Amniotic stem cell (primary cell): ENCODE measurements around the gene PFKM.
A peak's percentile ranks its signal among the peaks of the same experiment; 100 is the strongest.

Experiments
- DNase-seq: peaks from one replicate; lab custom pipeline; 2025; lab: John Stamatoyannopoulos, UW

PFKM gene

DNA sequence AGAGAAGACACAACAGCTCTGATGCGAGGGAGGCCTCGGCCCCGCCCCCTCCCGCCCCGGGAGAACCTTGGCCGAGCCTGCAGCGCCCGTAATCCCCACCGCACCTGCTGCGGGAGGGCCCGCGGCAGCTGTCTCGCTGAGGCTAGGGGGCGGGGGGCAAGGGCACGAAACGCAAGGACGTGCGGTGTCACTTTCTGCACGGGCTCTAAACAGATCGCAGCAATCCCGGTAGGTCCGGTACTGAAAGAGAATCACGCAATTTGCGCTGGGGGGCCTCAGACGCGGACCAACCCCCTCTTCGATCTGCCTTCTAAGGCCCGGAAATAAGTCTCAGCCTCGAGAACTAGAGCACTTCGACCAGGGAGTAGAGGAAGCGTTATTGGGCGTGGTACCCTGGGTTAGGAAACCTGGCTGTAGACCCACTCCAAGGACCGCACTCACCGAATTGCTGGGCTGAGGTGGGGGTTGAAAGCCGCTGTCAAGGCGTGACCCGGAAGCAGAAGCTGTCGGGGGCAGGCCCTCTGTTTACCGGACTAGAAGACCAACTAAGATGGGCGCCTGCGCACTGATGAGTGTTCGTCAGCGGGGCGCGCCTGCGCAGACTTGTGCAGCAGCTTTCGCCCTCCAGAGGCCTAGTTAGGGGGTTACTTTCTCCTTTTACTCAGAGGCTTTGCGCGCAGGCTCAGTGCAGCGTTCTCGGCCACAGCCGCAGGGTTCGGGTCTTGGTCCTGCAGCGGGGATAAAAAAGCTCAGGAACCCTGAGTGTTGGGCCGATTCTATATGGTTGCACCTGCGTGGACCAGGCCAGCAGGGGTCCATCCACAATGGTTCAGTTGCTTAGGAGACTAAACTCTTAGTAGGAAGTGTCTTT lies 38.1 kb downstream of the PFKM start, which contains the start of gene ASB8:
TSS of gene ASB8 (minus strand) at position 498 of the 871 bp plus-strand sequence. CDS start 4,019 bp downstream, outside the sequence.
- DNase-seq: peak; percentile 95

DNA sequence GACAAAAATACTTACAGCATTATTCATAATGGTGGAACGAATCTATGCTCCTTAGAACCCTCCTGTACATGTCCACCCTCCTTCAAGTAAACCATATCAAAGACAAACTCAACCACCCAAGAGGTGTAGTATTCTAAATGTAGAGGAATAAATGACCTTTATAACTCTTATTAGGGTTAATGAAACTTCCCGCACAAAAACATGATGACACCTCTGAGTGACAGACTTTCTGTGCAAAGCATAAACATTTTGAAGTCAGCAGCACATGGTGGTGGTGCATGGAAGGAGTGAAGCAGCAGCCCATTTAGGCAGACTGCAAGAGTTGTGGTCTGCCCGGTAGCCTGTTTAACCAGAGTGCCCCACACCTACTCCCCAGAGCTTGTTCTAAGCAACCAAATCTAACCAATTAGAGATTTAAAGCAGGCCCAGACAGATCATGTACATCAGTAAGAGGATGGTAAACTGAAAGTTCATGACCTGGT lies 38.8 kb downstream of the PFKM start:
- DNase-seq: no peak

DNA sequence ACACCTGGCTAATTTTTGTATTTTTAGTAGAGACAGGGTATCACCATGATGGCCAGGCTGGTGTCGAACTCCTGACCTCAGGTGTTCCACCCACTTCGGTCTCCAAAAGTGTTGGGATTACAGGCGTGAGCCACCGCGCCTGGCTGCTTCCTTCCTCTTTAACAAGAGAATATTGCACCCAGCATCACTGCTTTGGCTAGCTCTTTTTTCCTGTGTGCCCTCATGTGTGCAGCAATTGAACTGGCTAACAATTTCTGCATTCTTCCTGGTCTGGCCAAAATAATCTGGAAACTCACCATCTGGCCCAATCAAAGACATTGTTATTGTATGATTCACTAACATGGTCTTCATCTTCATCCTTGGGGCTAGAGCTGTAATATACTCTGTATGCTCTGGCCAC lies 40.9 kb downstream of the PFKM start:
- DNase-seq: no peak

DNA sequence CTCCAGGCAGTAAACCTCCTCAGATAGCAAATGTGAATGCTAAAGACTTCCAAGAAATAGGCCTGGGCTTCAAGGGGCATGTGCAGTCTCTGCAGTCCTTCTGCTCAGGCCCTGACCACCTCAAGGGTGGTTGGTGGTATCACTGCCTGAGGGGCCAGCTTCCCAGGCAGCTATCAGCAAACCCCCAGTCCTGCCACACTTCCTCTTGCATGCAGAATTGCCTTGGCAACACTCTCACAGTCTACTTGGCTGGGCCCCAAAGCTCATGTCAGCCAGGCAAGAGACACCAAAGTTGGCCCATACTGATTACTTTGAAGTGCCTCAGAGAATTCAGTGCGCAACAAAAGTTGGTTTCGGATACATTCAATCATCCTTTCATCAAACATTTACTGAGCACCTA lies 41.6 kb downstream of the PFKM start:
- DNase-seq: no peak

DNA sequence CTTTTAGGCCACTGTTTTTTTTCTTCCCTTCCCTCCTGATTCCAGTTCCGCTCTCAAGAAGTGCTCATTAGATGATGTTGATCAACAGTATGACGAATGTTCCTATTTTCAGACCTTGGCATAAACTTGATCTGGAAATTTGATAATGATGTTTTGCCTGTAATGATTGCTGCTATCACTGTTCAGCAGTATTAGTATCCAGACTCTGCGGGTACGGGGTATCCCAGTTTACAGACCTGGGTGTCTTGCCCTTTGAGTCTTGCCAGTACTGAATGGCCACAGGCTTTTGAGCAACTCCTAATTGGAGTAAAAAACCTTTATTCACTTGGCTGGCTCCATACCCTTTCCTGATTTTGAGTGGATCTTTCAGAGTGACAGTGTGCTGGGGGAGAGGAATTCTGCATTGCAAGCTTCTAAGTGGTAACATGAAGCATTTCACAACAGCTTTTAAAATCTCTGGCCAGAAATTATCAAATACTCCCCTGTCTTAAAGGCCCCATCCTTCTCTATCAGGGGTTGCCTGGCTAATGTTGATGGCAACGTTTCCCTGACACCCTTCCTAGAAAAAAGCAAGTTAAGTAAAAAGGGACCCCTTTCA lies 44.1 kb downstream of the PFKM start:
- DNase-seq: no peak

DNA sequence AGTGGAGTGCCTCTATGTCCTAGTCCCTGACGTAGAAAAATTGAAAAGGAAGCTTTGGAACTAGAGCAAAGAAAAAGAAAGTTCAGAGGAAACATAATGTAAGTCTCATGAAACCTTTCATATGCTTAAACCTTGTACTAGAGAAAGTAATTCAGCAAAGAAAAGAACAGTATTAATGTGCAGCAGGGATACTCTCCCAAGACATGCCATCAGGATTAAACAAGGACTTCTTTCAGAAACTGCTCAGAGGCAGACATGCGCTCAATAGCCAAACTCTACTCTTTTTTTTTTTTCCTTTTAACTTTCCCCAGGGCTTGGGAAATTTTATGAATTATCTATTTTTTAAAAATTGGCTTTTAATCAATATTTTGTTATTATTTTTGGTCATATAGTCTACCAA lies 45.3 kb downstream of the PFKM start:
- DNase-seq: no peak

DNA sequence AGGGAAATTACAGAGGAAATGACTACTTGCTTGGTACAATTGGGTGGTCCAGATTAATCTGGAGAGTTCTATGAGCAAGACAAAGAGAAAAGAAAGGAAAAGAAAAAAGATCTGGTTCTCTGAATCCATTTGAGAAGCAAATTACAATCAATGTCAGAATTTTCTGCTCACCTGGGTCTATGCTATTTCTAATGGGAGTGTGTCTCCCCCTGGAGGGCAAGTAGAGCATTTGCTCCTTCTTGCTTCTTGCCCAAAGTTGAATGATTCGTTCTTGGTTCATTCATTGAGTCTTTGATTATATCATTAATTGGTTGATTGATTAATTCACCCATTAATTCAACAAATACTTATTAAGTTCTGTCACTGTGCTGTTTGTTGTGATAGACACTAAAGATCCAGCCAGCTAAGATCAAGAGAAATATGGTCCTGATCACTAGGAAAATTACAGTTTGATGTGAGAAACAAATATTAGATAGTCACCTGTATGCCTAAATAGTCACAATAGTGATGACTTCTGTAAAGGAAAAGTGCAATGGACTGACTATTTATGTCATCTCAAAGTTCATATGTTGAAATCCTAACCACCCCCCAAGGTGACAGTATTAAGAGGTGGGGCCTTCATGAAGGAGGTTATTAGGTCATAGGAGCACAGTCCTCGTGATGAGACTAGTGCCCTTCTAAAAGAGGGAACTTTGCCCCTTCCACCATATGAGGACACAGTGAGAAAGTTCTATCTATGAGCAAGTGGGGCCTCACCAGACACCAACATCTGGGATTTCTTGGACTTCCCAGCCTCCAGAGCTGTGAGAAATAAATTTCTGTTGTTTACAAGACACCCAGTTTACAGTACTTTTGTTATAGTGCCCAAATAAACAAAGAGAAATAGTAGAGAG lies 46.2 kb downstream of the PFKM start:
- no peak for DNase-seq

DNA sequence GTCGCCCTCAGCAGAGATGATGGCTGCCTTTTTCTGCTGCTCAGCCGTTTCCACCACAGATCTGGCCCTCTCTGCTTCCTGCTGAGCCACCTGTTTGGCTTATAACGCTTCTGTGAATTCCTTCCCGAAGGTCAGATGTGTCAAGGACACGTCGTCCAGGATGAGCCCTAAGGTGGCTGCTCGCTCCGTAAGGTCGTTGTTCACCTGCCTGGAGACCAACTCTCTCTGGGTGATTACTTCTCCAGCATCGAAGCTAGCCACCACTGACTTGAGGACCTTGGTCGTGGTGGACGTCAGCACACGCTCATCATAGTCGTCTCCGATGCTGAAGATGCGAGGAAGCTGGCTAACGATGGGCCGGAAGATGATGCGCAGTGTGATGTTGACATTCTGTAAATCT lies 49.8 kb downstream of the PFKM start:
- DNase-seq: no peak

DNA sequence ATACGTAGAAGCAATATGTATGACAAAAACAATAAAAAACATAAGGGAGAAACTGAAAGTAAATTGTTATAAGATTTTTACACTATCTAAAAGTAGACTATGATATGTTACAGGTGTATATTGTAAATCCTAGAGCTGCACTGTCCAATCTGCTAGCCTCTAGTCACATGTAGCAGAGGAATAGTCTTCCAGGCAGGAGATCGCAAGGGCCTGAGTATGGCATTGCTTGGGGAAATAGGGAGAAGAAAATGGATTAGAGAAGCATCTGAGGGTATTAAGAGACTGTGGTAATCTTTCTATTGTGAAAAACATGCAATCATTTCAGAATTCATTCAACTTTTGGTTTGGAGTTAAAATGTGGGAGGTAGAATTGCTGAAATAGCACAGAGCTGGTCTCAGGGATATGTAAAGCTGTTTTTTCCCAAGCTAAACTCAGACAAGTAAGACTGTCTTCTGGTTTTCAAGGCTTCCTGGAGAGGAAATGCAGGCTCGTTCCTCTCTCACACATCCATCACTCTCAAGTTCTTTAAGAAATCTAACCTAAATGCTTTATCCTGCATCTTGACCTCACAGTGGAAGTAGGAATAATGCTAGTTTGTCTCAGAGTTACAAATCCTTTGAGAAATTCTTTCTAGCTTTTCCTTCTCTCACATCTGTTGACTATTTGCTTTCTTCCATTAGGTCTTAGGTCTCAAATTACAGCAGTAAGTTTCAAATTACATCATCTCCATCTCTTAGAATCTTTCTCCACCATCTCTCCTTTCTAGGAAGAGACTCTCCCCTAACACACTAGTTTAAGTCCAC lies 56.7 kb downstream of the PFKM start:
- no peak for DNase-seq

DNA sequence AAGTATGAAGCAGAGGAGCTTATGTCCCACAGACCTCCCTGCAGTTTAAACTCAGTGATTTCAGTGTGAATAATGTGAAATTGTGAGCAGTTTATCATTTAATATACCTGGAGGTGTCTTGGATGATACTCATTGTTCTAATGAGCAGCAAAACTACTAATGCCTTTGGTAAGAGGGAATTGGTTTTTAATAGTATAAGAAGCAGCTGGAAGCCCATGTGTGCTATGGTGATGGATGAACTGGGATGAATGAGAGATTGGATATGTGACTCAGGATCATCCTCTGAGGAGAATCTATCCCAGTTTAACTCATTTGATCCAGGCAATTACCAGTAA lies 57.2 kb downstream of the PFKM start:
- no peak for DNase-seq

DNA sequence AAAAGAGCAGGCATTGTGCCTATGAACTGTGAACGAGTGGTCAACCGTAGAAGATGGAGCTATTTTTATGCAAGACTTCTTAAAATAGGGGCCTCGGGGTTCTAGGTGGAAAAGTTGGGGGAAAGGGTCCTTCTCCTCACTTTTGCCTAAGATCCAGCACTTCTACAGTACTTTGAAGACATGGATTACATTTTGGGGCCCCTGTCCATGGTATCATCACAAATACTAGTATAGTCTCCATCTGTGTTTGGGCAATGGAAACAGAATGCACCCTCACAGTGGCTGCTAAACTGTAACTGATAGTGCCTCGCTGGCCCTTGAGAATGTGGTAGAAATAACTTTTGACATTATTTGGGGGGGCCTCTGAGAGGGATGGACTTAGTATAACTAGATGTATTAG lies 58.8 kb downstream of the PFKM start:
- no peak for DNase-seq

DNA sequence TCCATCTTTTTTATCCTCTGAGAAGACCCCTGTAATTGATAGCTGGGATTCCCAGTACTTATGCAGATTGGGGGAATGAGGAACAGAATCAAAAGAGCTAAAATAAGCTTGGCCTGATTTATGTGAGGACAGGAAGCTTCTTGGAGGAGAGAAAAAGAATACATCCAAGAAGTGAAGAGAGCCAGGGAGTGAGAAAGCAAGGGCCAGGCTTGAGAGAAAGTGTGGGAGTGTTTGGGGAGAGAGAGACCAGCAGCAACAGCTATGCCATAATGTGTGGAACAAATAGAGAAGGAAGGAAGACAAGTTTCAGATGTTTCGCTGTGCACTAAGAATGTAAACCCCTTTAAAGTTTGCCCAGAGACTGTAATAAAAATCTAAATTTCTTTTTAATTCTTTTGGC lies 60.3 kb downstream of the PFKM start:
- no peak for DNase-seq

DNA sequence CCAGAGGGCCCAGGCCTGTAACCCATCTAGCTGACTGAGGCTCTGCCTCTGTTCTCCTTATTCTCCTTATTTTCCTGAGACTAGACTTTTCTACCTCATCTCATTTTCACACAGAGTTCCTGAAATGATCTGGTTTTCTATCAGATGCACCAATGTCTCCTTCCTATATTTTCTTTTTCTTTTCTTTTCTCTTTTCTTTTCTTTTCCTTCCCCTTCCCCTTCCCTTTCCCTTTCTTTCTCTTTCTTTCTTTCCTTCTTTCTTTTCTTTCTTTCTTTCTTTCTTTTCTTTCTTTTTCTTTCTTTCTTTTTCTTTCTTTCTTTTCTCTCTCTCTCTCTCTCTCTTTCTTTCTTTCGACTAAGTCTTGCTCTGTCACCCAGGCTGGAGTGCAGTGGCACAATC lies 61.3 kb downstream of the PFKM start:
- DNase-seq: no peak

DNA sequence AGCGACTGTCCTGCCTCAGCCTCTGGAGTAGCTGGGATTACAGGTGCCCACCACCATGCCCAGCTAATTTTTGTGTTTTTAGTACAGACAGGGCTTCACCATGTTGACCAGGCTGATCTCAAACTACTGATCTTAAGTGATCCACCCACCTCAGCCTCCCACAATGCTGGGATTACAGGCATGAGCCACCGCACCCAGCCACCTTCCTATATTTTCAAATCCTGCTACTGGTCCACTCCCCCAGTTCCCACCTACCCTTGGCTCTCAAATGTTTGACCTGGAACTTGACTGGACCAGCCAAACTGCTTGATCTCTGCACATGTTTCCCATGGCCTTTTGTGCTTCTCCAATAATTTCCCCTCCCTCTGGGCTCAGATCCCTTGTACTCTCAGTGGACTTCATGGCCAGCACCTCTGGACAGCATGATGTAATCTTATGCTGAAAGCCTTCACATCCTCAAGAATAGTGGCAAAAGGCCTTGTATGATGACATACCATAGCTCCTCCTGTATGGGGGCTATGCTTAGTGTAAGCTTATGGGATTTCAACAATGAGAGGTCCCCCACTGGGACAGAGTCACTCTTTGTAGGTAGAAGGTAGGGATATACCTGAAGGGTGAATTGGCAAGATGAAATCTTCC lies 61.8 kb downstream of the PFKM start:
- no peak for DNase-seq

DNA sequence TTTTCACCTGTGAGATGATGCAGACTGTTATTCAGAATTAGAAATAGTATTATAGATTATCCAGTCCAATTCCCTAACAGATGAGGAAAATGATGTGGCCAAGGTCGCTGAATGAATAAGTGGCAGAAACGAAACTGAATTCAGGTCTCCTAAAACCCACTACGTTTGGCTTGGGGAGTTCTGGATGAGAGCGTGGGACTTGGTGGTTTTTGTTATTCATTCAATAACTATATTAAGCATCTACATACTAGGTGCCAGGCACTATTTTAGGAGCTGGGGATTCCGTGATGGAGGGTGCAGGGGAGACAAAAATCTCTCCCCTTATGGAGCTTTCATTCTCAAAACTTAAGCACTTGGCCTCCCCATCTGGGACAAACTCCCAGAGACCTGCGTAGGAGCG lies 63.5 kb downstream of the PFKM start:
- DNase-seq: no peak

DNA sequence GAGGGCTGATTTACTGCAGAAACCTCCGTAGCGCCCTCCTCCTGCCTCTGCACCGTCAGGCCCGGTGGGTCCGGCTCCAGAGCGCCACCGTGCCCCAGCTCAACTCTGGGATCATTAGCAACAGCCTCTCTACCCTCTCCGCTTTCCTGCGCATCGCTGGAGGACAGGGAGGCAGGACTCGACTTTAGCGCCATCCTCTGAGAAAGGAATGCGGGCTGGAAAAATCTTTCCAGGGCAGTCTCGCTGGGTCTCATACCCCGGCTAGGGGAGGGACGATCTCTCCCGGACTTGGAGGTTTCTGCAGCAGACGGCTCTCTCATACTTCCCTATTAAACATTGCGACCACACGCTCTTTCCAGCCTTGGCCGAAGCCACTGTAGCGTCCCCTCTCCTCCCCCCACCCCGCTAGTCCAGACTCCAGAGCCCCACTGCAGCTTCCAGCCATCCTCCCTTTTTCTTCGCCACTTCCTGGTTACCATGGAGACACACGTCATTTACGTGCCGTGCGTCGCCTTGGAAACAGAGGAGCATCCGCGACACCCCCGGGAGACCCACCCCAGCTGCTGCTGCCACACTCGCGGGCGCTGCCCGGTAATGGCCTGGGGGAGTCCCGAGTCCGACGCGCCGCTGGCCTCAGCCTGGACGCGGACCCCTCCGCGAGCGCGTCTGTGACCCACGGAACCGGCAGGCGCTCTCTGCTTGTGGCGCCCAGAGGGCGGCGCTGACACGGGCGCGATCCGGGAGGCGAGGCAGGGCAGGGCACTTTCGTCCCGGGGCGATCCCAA lies 64.1 kb downstream of the PFKM start, which contains the start of gene CCDC184:
TSS of gene CCDC184 (plus strand) at position 554 of the 785 bp plus-strand sequence. CDS start 479 bp downstream, outside the sequence.
- peak; percentile 52 for DNase-seq

DNA sequence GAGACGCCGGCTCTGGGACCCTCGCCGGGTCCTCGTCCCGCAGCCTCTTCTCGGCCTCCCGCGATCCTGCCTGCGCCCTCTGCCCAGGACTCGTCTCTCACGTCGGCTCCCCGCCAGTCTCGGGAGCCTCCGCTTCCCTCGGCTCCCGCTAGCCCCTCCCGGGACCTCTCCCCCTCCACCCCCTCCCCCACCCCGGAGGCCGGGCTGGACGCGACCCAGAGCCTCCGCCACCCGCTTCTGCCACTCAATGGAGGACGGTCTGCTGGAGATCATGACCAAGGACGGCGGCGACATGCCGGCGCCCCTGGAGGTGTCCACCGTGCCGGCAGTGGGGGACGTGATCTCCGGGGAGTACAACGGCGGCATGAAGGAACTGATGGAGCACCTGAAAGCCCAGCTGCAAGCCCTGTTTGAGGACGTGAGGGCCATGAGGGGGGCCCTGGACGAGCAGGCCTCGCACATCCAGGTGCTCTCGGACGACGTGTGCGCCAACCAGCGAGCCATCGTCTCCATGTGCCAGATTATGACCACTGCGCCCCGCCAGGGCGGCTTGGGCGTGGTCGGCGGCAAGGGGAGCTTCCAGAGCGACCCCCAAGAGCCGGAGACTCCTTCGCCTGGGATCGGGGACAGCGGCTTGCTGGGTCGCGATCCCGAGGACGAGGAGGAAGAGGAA lies 64.8 kb downstream of the PFKM start:
- no peak for DNase-seq

DNA sequence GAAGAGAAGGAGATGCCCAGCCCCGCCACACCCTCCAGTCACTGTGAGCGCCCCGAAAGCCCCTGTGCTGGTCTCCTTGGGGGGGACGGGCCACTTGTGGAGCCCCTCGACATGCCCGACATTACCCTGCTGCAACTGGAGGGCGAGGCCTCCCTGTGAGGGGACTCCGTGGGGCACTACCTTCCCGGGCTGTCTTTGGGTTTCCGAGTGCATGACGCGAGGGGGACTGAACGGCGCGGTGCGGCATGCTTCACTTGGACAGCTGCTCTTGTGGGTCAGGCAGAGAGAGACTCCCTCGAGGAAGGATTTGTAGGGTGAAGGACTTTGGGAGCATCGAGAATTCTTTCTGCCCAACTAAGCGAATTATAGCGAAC lies 65.4 kb downstream of the PFKM start:
- DNase-seq: no peak

DNA sequence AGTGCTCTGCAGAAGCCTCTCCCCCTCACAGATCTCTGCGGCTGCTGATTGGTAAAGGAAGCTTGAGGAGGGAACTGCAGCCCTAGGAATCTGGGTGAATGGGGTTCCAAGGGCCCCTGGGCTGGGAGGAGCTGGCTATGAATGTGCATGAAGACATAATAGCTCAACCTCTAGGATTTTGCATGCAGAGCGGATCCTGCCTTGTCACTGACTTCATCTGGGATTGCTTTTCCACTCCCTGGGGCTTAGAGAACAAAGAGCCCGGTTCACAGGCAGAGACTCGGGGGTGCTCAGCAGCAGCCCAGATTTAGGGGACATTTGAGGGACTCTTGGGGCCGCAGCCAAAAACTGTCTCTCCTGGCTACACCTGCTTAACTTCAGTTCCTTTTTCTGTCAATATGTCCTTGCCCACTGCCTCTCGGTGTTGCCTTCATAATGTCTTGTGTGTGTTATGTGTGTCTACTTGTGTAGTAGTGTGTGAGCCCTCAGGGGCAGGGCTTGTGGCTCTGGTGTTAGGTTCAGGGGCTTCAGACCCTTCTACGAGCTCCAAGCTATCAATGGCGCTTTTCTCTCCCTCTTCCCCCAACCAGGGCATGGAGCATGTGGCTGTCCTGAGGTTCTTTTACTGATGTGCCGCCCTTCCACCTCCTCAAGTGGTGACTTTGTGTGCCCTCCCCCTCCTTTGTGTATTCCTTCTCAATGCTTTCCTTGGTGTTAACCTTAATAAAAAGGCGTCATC lies 66.2 kb downstream of the PFKM start:
- DNase-seq: no peak
